ENCODE data around the gene METTL26. TPM values are rescaled to one million over a fixed set of nuclear protein-coding genes. Genes with fewer than 3 reads are reported as not detected.

METTL26 gene
- total RNA-seq, 1 donor from 2014 or later: 53.5 TPM

- Histone ChIP-seq H3K9me3 (no peaks in the 10 kb centered on the region), H3K27me3 (no peaks in the 10 kb centered on the region), H3K4me3 (peak within 1 kb of the TSS; percentile 95), H3K36me3 (no peaks in the 10 kb centered on the region), H3K27ac (peak within 1 kb of the TSS; percentile 98), H3K4me1 (peaks cover 56% of the 10 kb centered on the region)
- intact Hi-C loops (cut with DNase I): no loop called here
- DNase-seq (peak; percentile 100), ATAC-seq (peak; percentile 89)
- peak; percentile 25 for TF ChIP-seq CTCF (IDR thresholded peaks at IDR 0.05)
Measured at GRCh38 chr16:589658-590187, 46.4 kb downstream of the METTL26 start, which contains the start of gene RAB40C. Gene RAB40C, plus strand, starts transcription at chr16:590066. Its CDS starts 226 bp downstream, at chr16:590292.

GRCh38 chr16:588889-589657 lies 47.0 kb downstream of the METTL26 start:
- Histone ChIP-seq H3K27me3 (no peaks in the 10 kb centered on the region), H3K4me1 (peaks cover 51% of the 10 kb centered on the region), H3K9me3 (no peaks in the 10 kb centered on the region), H3K4me3 (peak overlapping the region; percentile 95), H3K36me3 (no peaks in the 10 kb centered on the region), H3K27ac (peak overlapping the region; percentile 98)
- intact Hi-C loops (cut with DNase I): no loop called here
- ATAC-seq (peak; percentile 81), DNase-seq (peak; percentile 99)
- TF ChIP-seq CTCF (IDR thresholded peaks at IDR 0.05): no peak

- DNase-seq: peak; percentile 82
- peak overlapping the region; percentile 95 for H3K4me3 ChIP-seq
- no peaks in the 10 kb centered on the region for H3K27me3 ChIP-seq
- peaks cover 46% of the 10 kb centered on the region for H3K4me1 ChIP-seq
- H3K27ac ChIP-seq: peak overlapping the region; percentile 98
- no peaks in the 10 kb centered on the region for H3K9me3 ChIP-seq
- H3K36me3 ChIP-seq: no peaks in the 10 kb centered on the region
- intact Hi-C loops (cut with DNase I): no loop called here
- TF ChIP-seq CTCF (IDR thresholded peaks at IDR 0.05): no peak
- no peak for ATAC-seq
Measured at GRCh38 chr16:588639-588888, 47.5 kb downstream of the METTL26 start.

GRCh38 chr16:586645-587590 lies 49.2 kb downstream of the METTL26 start:
- Histone ChIP-seq H3K27me3 (no peaks in the 10 kb centered on the region), H3K27ac (no peak overlapping the region), H3K9me3 (no peaks in the 10 kb centered on the region), H3K36me3 (no peaks in the 10 kb centered on the region), H3K4me3 (no peak overlapping the region), H3K4me1 (peaks cover 29% of the 10 kb centered on the region)
- ATAC-seq (no peak), DNase-seq (no peak)
- intact Hi-C loops (cut with DNase I): no loop called here
- TF ChIP-seq CTCF (IDR thresholded peaks at IDR 0.05): no peak

- no peak for DNase-seq
- Histone ChIP-seq H3K4me3 (no peak overlapping the region), H3K4me1 (peaks cover 22% of the 10 kb centered on the region), H3K9me3 (no peaks in the 10 kb centered on the region), H3K27me3 (no peaks in the 10 kb centered on the region), H3K27ac (no peak overlapping the region), H3K36me3 (no peaks in the 10 kb centered on the region)
- intact Hi-C loops (cut with DNase I): no loop called here
- TF ChIP-seq CTCF (IDR thresholded peaks at IDR 0.05): no peak
- no peak for ATAC-seq
Measured at GRCh38 chr16:586047-586644, 50.0 kb downstream of the METTL26 start.

All from upper lobe of right lung (tissue), 1 donor.